ENCODE results near the gene GJA3. TPM values are rescaled to one million over a fixed set of nuclear protein-coding genes. Genes with fewer than 3 reads are reported as not detected.

The GJA3 gene
- total and polyA plus RNA-seq, 9 of the 15 experiments (the other 6 are each of a cell fraction or from before 2014, with no cell fraction given), result 0.03 to 0.13 (median 0.04) TPM; not detected in 4

DNA sequence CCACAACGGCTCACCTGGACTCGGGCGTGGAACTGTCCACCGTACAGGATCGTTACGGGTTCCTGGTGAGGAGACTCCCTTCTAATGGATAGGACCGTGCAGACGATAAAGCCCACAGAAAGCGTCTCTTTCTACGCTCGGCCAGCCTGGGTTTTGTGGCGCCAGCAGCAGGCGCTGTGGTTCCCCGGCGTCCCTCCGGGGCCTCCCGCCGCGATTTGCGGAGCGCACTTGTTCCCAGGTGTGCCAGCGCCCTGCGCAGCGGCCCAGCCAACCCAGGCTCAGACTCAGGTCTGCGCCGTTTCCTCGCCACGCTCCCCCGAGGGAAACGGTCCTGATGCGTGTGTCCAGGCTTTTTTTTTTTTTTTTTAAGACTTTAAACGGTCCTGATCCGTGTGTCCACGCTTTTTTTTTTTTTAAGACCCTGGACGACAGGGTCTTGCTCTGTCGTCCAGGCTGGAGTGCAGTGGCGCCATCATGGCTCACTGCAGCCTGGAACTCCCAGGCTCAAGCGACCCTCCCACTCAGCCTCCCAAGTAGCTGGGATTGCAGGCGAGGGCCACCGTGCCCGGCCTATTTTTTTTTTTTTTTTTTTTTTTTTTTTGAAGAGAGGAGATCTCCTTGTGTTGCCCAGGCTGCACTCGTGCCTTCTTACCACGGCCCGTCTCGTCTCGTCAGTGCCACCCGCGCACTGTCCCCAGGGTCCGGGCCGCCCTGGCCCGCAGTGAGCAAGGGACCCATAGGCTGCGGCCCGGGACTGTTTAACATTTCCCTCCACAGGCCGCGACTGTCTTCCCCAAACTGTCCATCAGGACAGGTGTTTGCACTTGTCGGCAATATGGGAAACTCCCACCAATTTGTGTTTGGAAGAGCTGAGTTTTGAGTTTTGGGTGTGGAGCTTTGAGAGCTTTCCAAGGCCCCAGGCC, 23.8 kb downstream of the GJA3 start:
- Histone ChIP-seq H3K79me2 (ENCODE audit: control insufficient read depth, insufficient read depth, low read length) (no peaks in the 10 kb centered on the region), H3K9me1 (ENCODE audit: control insufficient read depth, insufficient read depth, low read length) (no peaks in the 10 kb centered on the region), H2AFZ (ENCODE audit: low read depth, low read length) (peak overlapping the region; percentile 12; the same call in 1 of the 2 replicates), H3K9me3 (replicated peaks; ENCODE audit: control insufficient read depth, insufficient read depth, low read depth, low read length) (no peaks in the 10 kb centered on the region), H3K27me3 (ENCODE audit: control insufficient read depth in 2 of 2, insufficient read depth in 2 of 2, low read length in 2 of 2) (peaks cover 4 to 16% of the 10 kb centered on the region in 2 experiments; a peak in 3 of 5 replicates), H3K36me3 (ENCODE audit: control insufficient read depth, insufficient read depth, low read length) (no peaks in the 10 kb centered on the region), H3K27ac (ENCODE audit: extremely low read depth, low read depth, low read length) (no peak overlapping the region), H3K4me3 (no peak overlapping the region), H4K20me1 (replicated peaks; ENCODE audit: control insufficient read depth, insufficient read depth, low read length) (no peaks in the 10 kb centered on the region), H3K9ac (ENCODE audit: insufficient read depth in 1 of 2, low read depth in 2 of 2, low read length in 2 of 2) (peak overlapping the region in 1 of 2 experiments; percentile 68; a peak in 2 of 4 replicates), H3K4me2 (ENCODE audit: insufficient read depth, low read length) (peak overlapping the region; percentile 31; the same call in 1 of the 2 replicates), H3K4me1 (replicated peaks in 1 of 2; ENCODE audit: control insufficient read depth in 2 of 2, insufficient read depth in 2 of 2, low read length in 2 of 2) (peaks cover 0 to 9% of the 10 kb centered on the region in 2 experiments; a peak in 2 of 5 replicates)
- WGBS (ENCODE audit: insufficient coverage, low coverage, missing lambda C conversion rate), result 19% methylated on average over 37 of the region's 56 CpGs
- in situ Hi-C loops (cut with MboI) (no loop called here), intact Hi-C loops (cut with micrococcal nuclease) (no loop called here)
- ChIA-PET POLR2A (no interaction called here), CTCF (ENCODE audit: low intra/inter-chr PET ratio) (no interaction called here)
- FAIRE-seq (peak; percentile 40), ATAC-seq (peak; percentile 97), DNase-seq (ENCODE audit: extremely low read depth in 1 of 4, low spot score in 3 of 4) (peak in 3 of 4 experiments; percentile 17 to 63 (median 54))
- BruUV-seq (replicated peaks), result no TSS peak
- no peak for TF ChIP-seq ATF7 (IDR thresholded peaks at IDR 0.05)
- no peak for TF ChIP-seq TCF3 (CRISPR knock-in tag; IDR thresholded peaks at IDR 0.05)
- TF ChIP-seq PTBP1 (IDR thresholded peaks at IDR 0.05; ENCODE audit: low read depth, low read length), result no peak
- peak; percentile 30; the same call in 1 of the 2 replicates for TF ChIP-seq CTBP1 (IDR thresholded peaks at IDR 0.05; ENCODE audit: borderline replicate concordance)
- peak; percentile 67 to 72 for TF ChIP-seq NRF1 (conservative IDR thresholded peaks at IDR 0.05 in 1 of 2, IDR thresholded peaks at IDR 0.05 in 1 of 2)
- TF ChIP-seq CREB1 (IDR thresholded peaks at IDR 0.05), result no peak
- TF ChIP-seq CREB1 (CRISPR knock-in tag; IDR thresholded peaks at IDR 0.05), result no peak
- no peak for TF ChIP-seq EZH2 (IDR thresholded peaks at IDR 0.05; ENCODE audit: borderline replicate concordance, low read depth, low read length)
- TF ChIP-seq HNRNPLL (IDR thresholded peaks at IDR 0.05; ENCODE audit: low read depth, low read length, poor library complexity, severe bottlenecking), result peak; percentile 76
- TF ChIP-seq, protein P1, sequence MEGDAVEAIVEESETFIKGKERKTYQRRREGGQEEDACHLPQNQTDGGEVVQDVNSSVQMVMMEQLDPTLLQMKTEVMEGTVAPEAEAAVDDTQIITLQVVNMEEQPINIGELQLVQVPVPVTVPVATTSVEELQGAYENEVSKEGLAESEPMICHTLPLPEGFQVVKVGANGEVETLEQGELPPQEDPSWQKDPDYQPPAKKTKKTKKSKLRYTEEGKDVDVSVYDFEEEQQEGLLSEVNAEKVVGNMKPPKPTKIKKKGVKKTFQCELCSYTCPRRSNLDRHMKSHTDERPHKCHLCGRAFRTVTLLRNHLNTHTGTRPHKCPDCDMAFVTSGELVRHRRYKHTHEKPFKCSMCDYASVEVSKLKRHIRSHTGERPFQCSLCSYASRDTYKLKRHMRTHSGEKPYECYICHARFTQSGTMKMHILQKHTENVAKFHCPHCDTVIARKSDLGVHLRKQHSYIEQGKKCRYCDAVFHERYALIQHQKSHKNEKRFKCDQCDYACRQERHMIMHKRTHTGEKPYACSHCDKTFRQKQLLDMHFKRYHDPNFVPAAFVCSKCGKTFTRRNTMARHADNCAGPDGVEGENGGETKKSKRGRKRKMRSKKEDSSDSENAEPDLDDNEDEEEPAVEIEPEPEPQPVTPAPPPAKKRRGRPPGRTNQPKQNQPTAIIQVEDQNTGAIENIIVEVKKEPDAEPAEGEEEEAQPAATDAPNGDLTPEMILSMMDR (IDR thresholded peaks at IDR 0.05 in 2 of 3, conservative IDR thresholded peaks at IDR 0.05 in 1 of 3; ENCODE audit: insufficient read depth in 2 of 3, low read depth in 1 of 3, low read length in 3 of 3), result peak; percentile 59 to 70 (median 65)
- TF ChIP-seq ZNF239 (CRISPR knock-in tag; IDR thresholded peaks at IDR 0.05), result no peak
- TF ChIP-seq, protein P2, sequence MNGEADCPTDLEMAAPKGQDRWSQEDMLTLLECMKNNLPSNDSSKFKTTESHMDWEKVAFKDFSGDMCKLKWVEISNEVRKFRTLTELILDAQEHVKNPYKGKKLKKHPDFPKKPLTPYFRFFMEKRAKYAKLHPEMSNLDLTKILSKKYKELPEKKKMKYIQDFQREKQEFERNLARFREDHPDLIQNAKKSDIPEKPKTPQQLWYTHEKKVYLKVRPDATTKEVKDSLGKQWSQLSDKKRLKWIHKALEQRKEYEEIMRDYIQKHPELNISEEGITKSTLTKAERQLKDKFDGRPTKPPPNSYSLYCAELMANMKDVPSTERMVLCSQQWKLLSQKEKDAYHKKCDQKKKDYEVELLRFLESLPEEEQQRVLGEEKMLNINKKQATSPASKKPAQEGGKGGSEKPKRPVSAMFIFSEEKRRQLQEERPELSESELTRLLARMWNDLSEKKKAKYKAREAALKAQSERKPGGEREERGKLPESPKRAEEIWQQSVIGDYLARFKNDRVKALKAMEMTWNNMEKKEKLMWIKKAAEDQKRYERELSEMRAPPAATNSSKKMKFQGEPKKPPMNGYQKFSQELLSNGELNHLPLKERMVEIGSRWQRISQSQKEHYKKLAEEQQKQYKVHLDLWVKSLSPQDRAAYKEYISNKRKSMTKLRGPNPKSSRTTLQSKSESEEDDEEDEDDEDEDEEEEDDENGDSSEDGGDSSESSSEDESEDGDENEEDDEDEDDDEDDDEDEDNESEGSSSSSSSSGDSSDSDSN (IDR thresholded peaks at IDR 0.05; ENCODE audit: borderline replicate concordance in 1 of 2, low read depth in 2 of 2, low read length in 2 of 2), result no peak
- peak in 1 of 2 experiments; percentile 45; a peak in 2 of 4 replicates for TF ChIP-seq RAD21 (CRISPR knock-in tag; conservative IDR thresholded peaks at IDR 0.05 in 1 of 2, IDR thresholded peaks at IDR 0.05 in 1 of 2)
- 0 out of 4 replicates have a peak, but pooled peaks of 1 of the 2 experiments have one; percentile 9 for TF ChIP-seq RCOR1 (IDR thresholded peaks at IDR 0.05; ENCODE audit: borderline replicate concordance in 1 of 2, low read depth in 2 of 2, low read length in 2 of 2)
- no peak for TF ChIP-seq CEBPB (tag; IDR thresholded peaks at IDR 0.05)
- 0 out of 2 replicates have a peak, but pooled peaks have one; percentile 6 for TF ChIP-seq JUND (IDR thresholded peaks at IDR 0.05; ENCODE audit: borderline replicate concordance, low read depth, low read length)
- no peak for TF ChIP-seq JUND (tag; IDR thresholded peaks at IDR 0.05; ENCODE audit: borderline replicate concordance, low read depth, low read length)
